ENCODE measurements around the gene C1QL4.

Gene C1QL4

DNA sequence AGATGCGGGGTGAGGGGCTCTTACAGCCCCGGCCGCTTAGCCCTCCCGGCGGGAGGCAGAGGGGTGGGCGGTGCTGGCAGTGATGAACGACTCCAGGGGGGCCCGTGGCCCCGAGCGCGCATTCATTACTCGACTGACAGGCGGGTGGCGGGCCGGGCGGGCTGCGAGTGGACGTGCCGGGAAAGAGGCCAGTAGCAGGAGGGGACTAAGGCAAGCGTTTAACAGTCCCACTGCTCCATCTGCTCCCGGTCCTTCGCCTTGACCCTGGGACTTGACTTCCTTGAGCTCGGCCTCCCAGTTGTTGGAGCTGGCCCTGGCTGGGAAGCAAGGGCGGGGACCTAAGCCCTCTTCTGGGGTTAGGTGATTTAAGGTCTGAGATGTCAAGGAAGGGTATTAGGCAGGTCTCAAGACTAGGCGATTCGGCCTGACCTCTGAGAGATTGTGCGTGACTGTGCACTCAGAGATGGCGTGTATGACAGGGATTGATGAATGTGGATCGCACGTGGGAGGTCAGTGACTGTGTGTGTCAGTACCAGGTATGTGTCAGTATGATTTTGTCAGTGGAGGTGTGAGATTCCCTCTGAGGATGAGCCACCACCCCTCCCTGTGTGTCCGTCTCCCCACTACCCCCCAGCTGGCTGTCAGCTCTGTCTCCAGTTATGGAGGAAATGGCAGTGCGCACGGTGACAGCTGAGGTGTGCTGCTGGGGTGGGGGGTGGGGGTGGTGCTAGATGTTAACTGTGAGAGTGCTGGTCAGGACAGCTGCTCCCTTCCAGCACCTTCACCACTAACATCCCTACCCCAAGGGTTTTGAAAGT is 6.1 kb upstream of the C1QL4 start:
- no peak for DNase-seq (ENCODE audit: low read depth)
- TF ChIP-seq, protein P1, sequence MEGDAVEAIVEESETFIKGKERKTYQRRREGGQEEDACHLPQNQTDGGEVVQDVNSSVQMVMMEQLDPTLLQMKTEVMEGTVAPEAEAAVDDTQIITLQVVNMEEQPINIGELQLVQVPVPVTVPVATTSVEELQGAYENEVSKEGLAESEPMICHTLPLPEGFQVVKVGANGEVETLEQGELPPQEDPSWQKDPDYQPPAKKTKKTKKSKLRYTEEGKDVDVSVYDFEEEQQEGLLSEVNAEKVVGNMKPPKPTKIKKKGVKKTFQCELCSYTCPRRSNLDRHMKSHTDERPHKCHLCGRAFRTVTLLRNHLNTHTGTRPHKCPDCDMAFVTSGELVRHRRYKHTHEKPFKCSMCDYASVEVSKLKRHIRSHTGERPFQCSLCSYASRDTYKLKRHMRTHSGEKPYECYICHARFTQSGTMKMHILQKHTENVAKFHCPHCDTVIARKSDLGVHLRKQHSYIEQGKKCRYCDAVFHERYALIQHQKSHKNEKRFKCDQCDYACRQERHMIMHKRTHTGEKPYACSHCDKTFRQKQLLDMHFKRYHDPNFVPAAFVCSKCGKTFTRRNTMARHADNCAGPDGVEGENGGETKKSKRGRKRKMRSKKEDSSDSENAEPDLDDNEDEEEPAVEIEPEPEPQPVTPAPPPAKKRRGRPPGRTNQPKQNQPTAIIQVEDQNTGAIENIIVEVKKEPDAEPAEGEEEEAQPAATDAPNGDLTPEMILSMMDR (IDR thresholded peaks at IDR 0.05; ENCODE audit: control insufficient read depth, extremely low read depth, insufficient read depth), result no peak
- H3K4me3 ChIP-seq (ENCODE audit: low read depth, low read length), result no peak overlapping the region

DNA sequence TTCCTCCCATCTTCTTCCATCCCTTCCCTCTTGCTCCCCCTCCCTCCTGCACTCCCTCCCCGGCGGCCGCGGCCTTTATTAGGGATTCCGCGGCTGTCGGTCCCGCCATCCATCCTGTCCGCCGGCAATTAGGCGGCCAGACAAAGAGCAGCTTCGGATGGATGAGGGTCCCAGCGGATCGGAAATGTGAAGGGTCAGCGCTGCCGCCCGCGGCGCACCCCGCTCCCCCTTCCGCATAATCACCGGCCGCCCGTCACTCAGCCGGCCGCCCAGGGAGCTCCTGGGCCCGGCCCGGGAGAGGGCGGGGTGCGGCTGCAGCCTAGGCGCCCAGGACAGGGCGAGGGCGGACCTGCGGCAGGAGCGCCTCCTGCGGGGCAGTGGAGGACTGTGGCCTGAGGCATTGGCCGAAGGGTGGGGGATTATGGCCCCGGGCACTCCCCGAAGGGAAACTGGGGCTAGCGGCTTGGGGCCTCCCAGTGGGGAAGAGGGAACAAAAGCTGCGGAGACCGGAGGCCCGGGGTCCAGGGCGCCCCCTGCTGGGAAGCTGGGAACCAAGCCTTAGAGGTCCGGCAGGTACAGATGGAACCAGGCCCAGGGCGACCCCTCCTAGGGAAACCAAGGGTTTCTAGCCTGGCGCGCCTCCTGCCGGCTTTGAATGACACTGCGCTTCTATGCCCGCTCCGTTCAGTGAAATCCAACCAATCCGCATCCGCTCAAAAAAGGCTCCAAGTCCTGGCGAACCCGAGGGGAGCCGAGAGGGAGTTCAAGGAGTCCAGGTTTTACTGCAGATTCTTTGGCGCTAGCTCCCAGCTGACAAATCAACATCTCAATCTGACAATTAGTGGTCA is 5.3 kb upstream of the C1QL4 start:
- TF ChIP-seq, protein P1 (IDR thresholded peaks at IDR 0.05; ENCODE audit: control insufficient read depth, extremely low read depth, insufficient read depth), result peak; percentile 43
- no peak overlapping the region for H3K4me3 ChIP-seq (ENCODE audit: low read depth, low read length)
- no peak for DNase-seq (ENCODE audit: low read depth)

DNA sequence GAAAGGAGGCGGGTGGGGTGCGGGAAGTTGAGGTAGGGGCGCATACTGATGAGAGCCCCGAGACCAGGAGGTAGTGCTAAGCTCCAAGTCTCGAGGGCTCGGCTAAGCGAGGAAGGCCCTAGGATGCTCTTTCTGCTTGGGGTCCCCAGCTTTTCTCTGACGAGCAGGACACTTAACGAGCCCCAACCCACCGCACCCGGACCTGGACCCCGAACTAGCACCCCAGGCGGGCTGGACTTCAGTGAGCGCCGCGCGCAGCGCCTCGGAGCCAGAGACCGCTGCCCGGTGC is 4.7 kb upstream of the C1QL4 start:
- DNase-seq (ENCODE audit: low read depth), result no peak
- TF ChIP-seq, protein P1 (IDR thresholded peaks at IDR 0.05; ENCODE audit: control insufficient read depth, extremely low read depth, insufficient read depth), result no peak
- H3K4me3 ChIP-seq (ENCODE audit: low read depth, low read length), result no peak overlapping the region

DNA sequence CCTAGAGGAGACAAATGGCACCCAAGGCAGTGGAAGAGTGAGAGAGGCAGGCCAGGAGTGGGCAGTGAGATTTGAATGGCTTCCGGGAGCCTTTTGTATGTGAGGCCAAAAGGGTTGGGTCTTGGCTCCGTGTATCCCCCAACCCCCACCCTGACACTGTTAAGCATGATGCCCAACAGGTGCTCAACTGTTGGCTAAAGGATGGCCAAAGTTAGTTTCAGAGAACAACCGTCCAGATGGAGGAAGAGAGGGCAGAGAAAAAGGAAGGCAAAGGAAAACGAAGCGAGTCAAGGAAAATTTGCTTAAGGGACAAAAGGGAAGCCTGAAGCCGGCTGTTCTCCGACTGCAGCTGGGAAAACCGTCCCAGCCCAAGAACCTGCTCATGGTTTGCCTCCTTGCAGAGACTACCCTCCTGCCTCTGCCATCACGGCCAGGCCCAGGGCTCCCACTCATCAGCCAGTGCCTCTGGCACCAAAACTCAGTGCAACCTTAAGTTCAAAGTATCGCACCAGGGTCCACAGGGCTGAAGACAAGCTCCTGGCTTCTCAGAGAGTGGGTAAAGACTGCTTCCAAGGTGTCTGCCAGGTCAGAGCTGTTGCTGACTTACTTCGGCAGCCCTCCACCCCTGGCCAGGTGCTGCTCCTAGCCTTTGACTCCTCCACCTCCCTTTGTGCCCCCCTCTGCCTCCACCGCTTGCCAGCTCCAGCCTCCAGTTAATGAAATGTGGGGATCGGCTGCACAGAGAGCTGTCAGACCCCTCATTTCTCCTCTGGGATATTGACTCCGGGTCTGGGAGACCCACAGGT is 4.2 kb upstream of the C1QL4 start:
- H3K4me3 ChIP-seq (ENCODE audit: low read depth, low read length), result no peak overlapping the region
- TF ChIP-seq, protein P1 (IDR thresholded peaks at IDR 0.05; ENCODE audit: control insufficient read depth, extremely low read depth, insufficient read depth), result no peak
- DNase-seq (ENCODE audit: low read depth), result no peak

DNA sequence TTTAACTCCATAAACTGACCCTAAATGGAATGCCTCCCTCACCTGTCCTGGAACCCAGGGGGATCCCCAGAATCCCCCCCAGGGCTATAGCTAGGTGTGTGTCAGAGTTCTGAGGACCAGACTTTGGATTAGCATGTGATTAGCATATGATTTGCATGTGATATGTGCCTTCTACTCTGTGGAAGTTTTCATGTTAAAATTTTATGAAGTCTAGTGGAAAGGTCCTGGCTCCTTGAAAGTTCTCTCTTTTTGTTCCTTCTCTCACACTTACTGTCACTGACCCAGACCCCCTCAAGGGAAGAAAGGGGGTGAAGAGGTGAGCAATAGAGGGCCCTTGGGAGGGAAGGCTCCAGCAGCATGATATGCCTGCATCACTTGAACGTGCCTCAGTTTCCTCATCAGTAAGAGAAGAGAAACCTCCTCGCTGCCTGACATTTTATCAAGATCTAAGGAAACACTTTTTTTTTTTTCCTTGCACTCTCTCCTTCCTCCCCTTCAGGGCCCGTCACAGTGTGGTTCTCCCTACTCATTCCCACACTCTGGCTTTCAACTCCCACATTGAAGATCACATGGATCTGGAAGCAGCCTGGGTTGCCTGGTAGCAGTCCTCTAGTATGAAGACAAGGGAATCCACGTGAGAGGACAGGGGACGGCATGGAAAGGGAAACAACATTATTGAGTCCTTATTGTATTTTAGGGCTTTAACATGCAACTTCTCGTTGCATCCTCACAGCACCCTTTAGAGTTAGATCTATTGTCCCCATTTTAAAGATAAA is 3.3 kb upstream of the C1QL4 start:
- TF ChIP-seq, protein P1 (IDR thresholded peaks at IDR 0.05; ENCODE audit: control insufficient read depth, extremely low read depth, insufficient read depth), result no peak
- H3K4me3 ChIP-seq (ENCODE audit: low read depth, low read length), result no peak overlapping the region
- DNase-seq (ENCODE audit: low read depth), result no peak

DNA sequence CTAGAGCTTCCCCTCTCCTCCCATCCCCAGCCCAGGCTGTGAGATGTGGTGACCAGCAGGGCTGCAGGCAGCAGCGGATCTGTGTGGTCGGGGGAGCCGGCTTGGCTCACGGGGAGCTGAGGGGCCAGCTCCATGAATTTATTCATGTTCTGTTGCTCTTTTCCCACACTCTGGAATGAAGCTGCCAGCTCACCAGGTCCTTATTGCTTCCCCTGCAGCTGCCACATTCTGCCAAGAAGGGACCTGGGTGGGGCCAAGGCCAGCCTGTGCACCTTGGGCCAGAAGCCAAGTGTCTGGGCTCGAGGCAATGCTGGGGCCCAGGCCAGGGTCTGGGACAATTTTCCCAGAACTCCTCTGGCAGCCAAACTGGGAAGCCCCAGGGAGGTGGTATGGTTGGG is 2.5 kb upstream of the C1QL4 start:
- no peak for DNase-seq (ENCODE audit: low read depth)
- TF ChIP-seq, protein P1 (IDR thresholded peaks at IDR 0.05; ENCODE audit: control insufficient read depth, extremely low read depth, insufficient read depth), result no peak
- H3K4me3 ChIP-seq (ENCODE audit: low read depth, low read length), result no peak overlapping the region
